ENCODE data around the gene ATG4C.
"Not testable (repeated sequence)": the region's sequence is repeated elsewhere in the genome, so short reads cannot be mapped to it uniquely, and the experiment has no call there.

Gene ATG4C, protein sequence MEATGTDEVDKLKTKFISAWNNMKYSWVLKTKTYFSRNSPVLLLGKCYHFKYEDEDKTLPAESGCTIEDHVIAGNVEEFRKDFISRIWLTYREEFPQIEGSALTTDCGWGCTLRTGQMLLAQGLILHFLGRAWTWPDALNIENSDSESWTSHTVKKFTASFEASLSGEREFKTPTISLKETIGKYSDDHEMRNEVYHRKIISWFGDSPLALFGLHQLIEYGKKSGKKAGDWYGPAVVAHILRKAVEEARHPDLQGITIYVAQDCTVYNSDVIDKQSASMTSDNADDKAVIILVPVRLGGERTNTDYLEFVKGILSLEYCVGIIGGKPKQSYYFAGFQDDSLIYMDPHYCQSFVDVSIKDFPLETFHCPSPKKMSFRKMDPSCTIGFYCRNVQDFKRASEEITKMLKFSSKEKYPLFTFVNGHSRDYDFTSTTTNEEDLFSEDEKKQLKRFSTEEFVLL

DNA sequence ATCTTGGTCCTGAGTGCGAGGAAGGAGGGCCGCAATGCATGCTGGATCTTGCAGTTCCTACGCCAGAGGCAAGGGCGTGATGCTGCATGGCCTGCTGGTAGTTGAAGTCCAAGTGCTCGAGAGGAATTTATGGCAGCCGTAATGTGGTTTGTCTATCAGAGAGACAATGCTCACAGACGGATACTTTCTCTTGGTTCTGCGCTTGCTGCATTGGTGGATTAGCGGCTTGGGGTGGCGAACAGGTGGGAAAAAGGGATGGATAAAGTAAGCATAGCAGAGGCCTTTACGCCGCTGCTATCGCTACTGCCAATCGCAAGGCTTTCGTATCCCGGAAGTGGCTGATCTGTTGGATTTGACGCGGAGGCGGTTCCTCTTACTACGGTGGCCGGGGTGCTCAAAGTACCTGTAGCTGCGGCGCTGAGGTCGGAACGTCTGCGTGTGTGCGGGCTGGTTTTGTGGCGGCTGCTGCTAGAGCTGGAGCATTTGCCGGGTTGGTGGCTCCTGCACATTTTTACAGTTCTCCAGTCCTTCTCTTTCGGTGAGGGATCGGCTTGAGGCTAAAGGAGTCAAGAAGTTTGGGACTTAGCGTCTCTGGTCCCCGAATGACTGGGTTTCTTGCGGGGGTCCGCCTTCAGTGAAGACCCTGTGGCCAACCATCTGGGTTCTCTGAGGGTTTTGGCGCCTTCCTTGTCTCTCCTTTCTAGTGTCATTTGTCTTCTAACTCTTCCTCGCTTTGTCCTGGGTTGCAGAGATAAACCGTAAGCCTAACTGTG, at the start of gene ATG4C:
Gene ATG4C, plus strand, starts transcription at position 397 of the 773 bp plus-strand sequence. CDS start 19,655 bp downstream, outside the sequence.
- peak; percentile 97 for DNase-seq (ENCODE audit: low spot score)

DNA sequence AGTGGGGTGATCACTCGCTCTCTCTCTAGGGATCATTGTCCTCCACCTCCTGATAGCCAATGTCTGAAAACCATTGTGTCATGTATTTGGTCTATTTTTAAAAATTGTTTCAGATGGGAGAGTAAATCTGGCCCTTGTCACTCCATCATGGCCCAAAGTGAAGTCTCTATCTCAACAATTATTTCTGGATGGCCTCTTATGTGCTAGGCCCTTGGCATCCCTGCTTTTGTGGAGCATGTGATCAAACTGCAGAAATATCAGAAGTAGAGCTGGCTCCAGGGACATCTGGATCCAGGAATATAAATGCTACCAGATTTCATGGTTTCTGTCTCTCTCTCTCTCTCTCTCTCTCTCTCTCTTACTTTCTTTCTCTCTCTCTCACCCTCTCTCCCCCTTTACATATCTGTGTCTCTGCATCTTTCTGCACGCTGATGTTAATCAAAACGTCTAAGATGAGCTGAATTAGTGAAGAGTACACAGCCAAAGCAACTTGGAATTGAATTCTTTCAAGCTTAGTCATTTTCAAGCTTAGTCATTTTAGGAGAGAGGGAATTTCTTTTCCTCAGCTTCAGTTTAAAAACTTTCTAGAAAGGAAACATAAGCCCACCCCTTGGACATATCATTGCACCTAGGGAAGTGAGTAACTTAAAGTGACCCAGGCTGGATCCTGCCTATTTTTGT, 48.3 kb upstream of the ATG4C start:
- no peak for DNase-seq (ENCODE audit: low spot score)

DNA sequence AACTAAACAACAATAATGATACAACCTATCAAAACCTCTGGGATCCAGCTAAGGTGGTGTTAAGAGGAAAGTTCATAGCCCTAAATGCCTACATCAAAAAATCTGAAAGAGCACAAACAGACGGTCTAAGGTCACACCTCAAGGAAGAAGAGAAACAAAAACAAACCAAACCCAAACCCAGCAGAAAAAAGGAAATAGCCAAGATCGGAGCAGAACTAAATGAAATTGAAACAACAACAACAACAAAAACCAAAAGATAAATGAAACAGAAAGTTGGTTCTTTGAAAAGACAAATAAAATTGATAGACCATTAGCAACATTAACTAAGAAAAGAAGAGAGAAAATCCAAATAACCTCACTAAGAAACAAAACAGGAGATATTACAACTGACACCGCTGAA, 43.2 kb upstream of the ATG4C start:
- DNase-seq (ENCODE audit: low spot score), result not testable (repeated sequence)

DNA sequence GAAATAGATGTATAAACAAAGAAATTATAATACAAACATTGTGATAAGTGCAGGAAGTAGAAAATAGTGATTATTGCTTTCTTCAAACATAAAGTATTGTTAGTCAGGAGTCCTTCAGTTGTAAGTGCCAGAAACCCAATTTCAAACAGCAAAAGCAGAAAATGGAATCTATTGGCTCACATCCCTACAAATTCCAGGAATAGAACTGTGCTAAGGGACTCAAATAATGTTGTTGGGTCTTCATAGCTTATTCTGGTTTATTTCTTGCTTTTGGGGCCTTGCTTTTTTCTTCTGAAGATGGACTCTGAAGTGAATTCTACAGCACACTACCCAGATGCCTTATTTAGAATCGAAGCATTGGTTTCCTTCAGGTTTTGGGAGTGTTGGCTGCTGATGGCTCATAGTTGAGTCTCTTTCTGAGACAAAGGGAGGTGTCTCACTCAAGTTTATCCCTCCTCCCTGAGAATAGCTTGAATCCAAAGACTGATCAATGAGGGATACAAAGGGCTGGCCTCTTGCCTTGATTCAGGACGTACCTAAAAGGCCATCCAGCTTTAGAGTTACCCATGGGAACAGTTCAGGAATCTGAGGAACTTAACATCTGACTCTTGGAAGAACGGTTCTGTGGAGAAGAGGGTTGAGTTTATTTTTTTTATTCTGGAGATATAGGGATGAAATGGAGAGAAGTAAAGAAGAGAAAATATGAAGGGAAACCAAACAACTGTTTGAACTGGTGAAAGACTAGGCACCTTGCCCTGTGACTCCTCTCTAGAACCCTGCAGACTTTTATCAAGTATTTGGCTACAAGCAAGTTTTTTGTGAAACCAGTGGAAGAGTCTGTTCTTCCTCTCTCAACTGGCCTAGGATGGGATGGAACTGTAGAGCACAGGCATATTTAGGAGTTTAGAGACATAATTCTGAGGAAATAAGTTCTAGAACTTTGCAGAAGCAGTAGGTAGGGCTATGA, 39.0 kb upstream of the ATG4C start:
- no peak for DNase-seq (ENCODE audit: low spot score)

DNA sequence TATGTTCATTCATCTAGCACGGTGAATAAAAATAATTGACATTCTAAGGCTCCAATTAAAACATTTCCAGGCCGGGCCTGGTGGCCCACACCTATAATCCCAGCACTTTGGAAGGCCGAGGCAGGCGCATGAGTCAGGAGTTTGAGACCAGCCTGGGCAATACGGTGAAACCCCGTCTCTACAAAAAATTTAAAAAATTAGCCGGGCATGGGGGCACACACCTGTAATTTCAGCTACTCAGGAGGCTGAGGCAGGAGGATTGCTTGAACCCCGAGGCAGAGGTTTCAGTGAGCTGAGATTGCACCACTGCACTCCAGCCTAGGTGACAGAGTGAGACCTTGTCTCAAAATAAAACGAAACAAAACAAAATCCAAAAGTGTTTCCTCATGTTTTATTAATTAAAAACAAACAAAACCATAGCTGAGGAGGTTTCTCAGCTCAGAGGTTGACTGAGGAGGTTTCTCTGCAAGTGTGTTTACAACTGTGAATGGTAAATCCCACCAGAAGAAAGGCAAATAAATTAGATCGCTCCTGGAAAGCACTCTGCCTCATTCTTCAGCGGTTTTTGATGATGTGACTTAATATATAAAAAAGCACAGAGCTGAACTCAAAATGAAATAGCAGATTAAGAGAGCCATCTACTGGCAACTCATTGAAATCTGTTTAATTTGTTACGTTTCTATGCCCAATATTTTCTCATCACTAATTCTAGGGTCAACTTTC, 37.7 kb upstream of the ATG4C start:
- DNase-seq (ENCODE audit: low spot score), result peak; percentile 73

DNA sequence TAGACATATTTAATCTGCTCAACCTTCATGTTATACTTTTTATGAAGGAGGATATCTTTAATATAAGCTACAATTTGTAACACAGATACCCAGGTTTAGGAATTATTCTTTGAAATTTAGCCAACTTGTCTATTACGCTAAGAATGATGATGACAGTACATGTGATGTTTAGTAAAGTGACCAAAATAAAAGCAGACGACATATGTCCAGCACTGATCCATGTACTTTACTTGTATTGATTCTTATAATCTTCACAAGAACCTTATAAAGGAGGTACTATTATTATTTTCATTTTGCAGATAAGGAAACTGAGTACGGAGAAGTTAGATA, 37.2 kb upstream of the ATG4C start:
- no peak for DNase-seq (ENCODE audit: low spot score)

DNA sequence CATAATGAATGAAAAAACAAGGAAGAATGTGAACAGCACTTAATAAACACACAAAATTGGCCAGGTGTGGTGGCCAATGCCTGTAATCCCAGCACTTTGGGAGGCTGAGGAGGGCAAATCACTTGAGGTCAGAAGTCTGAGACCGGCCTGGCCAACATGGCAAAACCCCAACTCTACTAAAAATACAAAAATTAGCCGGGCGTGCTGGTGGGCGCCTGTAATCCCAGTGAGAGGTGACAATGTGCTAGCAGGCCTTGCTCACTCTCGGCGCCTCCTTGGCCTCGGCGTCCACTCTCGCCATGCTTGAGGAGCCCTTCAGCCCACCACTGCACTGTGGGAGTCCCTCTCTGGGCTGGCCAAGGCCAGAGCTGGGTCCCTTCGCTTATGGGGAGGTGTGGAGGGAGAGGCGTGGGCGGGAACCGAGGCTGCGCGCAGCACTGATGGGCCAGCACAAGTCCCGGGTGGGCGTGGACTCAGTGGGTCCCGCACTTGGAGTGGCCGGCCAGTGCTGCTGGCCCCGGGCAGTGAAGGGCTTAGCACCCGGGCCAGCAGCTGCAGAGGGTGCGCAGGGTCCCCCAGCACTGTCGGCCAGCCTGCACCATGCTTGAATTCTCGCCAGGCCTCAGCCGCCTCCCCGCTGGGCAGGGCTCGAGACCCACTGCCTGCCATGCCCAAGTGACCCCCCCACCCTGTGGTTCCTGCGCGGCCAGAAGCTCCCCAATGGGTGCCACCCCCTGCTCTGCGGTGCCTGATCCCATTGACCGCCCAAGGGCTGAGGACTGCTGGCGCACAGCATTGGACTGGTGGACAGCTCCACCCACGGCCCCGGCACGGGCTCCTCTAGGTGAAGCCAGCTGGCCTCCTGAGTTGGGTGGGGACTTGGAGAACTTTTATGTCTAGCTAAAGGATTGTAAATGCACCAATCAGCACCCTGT, 30.6 kb upstream of the ATG4C start:
- DNase-seq (ENCODE audit: low spot score), result no peak

DNA sequence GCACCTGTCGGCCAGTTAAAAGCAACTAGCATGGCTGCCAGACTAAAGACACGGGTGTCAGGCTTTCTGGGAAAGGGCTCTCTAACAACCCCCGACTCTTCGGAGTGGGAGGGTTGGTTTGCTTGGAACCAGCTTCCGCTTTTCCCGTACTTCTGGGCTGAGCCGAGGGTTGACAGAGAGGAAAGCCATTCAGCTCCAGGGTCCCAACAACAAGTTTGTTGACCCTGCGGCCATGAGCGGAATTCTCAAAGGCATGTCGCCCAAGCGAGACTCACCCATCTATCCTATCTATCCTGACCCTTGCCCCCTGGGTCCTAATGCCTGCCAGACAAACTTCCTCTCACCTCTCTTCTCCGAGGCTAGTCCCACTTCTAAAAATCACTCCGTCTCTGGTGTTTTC, 29.0 kb upstream of the ATG4C start:
- not testable (repeated sequence) for DNase-seq (ENCODE audit: low spot score)

DNA sequence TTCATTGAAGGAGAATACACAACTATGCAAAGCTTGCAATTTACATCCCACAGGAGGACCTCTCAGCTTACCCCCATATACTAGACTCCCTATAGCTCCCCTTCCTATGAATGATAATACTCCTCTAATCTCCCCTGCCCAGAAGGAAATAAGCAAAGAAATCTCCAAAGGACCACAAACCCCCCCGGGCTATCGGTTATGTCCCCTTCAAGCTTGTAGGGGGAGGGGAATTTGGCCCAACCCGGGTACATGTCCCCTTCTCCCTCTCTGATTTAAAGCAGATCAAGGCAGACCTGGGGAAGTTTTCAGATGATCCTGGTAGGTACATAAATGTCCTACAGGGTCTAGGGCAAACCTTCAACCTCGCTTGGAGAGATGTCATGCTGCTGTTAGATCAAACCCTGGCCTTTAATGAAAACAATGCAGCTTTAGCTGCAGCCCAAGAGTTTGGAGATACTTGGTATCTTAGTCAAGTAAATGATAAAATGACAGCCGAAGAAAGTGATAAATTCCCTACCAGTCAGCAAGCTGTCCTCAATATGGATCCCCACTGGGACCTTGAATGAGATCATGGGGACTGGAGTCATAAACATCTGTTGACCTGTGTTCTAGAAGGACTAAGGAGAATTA, 27.6 kb upstream of the ATG4C start:
- DNase-seq (ENCODE audit: low spot score), result not testable (repeated sequence)

DNA sequence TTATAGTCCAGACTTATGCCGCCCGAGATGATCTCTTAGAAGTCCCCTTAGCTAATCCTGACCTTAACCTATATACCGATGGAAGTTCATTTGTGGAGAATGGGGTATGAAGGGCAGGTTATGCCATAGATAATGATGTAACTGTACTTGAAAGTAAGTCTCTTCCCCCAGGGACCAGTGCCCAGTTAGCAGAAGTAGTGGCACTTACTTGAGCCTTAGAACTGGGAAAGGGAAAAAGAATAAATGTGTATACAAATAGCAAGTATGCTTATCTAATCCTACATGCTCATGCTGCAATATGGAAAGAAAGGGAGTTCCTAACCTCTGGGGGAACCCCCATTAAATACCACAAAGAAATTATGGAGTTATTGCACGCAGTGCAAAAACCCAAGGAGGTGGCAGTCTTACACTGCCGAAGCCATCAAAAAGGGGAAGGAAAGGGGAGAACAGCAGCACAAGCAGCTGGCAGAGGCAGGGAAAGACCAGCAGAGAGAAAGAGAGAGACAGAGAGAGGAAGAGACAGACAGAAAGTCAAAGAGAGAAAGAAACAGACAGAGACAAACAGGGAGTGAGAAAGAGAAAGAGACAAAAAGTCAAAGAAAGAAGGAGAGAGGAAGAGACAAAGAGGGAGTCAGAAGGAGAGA, 24.6 kb upstream of the ATG4C start:
- DNase-seq (ENCODE audit: low spot score), result not testable (repeated sequence)

DNA sequence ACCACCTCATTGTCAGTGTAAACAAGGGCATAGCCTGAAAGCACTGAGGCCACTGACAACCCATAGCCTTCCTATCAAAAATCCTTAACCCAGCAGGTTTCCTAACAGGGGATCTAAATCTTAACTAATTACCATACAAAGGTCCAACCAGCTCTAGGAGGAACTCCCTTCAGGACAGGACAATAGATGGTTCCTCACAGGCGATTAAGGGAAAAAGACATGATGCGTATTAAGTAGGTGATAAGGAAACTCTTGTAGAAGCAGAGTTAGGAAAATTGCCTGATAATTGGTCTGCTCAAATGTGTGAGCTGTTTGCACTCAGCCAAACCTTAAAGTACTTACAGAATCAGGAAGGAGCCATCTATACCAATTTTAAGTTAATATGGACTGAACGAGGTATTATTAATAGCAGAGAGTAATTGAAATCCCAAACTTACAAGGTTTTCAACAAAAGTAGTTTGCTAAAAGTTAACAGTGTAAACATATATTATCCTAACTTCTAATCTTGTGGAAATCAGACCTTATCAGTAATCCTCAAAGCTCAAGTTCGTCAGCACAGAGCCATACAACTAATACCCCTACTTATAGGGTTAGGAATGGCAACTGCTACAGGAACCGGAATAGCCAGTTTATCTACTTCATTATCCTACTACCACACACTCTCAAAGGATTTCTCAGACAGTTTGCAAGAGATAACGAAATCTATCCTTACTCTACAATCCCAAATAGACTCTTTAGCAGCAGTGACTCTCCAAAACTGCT, 23.7 kb upstream of the ATG4C start:
- not testable (repeated sequence) for DNase-seq (ENCODE audit: low spot score)

DNA sequence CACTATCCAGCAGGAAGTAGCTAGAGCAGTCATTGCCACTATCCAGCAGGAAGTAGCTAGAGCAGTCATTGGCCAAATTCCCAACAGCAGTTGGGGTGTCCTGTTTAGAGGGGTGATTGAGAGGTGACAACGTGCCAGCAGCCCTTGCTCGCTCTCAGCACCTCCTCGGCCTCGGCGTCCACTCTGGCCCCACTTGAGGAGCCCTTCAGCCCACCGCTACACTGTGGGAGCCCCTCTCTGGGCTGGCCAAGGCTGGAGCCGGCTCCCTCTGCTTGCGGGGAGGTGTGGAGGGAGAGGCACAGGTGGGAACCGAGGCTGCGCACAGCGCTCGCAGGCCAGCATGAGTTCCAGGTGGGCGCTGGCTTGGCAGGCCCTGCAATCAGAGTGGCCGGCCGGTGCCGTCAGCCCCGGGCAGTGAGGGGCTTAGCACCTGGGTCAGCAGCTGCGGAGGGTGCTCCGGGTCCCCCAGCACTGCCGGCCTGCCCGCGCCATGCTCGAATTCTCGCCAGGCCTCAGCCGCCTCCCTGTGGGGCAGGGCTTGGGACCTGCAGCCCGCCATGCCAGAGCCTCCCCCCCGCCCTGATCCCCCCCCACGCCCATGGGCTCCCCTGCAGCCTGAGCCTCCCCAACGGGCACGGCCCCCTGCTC, 22.6 kb upstream of the ATG4C start:
- not testable (repeated sequence) for DNase-seq (ENCODE audit: low spot score)

DNA sequence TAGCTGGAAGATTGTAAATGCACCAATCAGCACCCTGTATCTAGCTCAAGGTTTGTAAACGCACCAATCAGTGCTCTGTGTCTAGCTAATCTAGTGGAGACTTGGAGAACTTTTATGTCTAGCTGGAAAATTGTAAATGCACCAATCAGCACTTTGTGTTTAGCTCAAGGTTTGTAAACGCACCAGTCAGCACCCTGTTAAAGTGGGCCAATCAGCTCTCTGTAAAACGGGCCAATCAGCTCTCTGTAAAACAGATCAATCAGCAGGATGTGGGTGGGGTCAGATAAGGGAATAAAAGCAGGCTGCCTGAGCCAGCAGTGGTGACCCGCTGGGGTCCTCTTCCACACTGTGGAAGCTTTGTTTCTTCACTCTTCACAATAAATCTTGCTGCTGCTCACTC, 21.9 kb upstream of the ATG4C start:
- not testable (repeated sequence) for DNase-seq (ENCODE audit: low spot score)

DNA sequence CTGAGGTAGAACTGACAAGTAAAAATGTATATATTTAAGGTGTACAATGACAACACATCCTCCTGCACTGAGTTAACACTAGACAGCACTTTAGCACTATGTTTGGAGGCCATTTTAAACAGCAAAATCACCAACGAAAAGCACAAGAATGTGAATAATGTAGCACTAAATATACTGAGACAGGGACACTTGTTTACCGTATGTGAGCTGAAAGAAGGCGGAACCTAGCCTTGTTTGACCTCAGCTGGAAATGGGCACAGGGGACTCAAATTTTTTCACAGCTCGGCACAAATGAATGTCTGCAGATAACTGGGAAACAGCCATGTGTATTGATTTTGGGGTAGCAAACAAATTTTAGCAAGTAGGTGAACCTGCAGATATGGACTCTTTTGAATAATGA, 18.0 kb upstream of the ATG4C start:
- DNase-seq (ENCODE audit: low spot score), result no peak

DNA sequence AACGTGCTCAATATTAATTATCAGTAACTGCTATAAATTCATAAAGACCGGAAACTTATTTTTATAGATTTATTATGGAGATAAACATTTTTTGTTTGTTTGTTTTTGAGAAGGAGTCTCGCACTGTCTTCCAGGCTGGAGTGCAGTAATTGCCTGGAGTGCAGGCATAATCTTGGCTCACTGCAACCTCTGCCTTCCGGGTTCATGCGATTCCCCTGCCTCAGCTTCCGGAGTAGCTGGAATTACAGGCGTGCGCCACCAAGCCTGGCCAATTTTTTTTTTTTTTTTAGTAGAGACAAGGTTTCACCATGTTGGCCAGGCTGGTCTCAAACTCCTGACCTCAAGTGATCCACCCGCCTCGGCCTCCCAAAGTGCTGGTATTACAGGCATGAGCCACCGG, 15.4 kb upstream of the ATG4C start:
- not testable (repeated sequence) for DNase-seq (ENCODE audit: low spot score)

DNA sequence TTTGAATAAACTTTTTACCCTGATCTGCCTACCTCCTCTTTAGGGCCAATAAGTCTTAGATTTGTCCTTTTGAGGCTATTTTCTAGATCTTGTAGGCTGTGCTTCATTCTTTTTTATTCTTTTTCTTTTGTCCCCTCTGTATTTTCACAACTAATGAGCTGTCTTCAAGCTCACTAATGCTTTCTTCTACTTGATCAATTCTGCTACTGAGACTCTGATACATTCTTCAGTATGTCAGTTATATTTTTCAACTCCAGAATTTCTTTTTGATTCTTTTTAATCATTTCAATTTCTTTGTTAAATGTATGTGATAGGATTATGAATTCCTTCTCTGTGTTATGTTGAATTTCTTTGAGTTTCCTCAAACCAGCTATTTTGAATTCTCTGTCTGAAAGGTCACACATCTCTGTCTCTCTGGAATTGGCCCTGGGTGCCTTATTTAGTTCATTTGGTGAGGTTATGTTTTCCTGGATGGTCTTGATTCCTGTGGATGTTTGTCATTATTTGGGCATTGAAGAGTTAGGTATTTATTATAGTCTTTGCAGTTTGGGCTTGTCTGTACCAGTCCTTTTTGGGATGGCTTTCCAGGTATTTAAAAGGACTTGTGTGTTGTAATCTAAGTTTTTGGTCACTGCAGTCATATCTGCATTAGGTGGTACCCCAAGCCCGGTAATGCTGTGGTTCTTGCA, 11.2 kb upstream of the ATG4C start:
- no peak for DNase-seq (ENCODE audit: low spot score)

DNA sequence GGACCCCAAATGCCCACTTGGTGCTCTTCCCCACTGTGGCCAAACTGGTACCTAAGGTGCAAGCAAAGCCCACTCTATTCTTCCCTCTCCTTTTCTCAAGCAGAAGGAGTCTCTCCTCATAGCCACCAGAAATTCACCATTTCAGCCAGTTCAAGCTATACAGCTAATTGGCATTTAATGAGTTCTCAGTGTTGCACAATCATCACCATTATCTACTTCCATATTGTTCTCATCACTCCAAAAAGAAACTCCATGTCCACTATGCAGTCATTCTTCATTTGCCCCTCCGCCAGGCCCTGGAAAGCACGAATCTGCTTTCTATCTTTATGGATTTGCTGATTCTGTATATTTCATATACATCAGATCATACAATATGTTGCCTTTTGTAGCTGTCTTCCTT, 9.9 kb upstream of the ATG4C start:
- DNase-seq (ENCODE audit: low spot score), result no peak
